Dedifferentiated amniotic fluid mesenchymal stem cell (primary cell): ENCODE results near the gene SERINC2.
A peak's percentile ranks its signal among the peaks of the same experiment; 100 is the strongest.

Source experiments
- DNase-seq: peaks from one replicate; pipeline ENCODE4 v3.0.0-alpha.2; 2016; ENCODE audit errors: extremely low spot score

The SERINC2 gene

GRCh38 chr1:31412732-31413404 lies at the start of gene SERINC2:
TSS of gene SERINC2 (plus strand) at chr1:31413213. CDS start at chr1:31413266, 53 bp downstream.
- no peak for DNase-seq

- DNase-seq: no peak
Measured at GRCh38 chr1:31364561-31365250, 48.3 kb upstream of the SERINC2 start.

- DNase-seq: no peak
Measured at GRCh38 chr1:31366796-31367195, 46.2 kb upstream of the SERINC2 start.

- no peak for DNase-seq
Measured at GRCh38 chr1:31368611-31369107, 44.4 kb upstream of the SERINC2 start.

- no peak for DNase-seq
Measured at GRCh38 chr1:31370021-31370420, 43.0 kb upstream of the SERINC2 start.

GRCh38 chr1:31370565-31370964 lies 42.4 kb upstream of the SERINC2 start:
- no peak for DNase-seq

- no peak for DNase-seq
Measured at GRCh38 chr1:31371121-31371959, 41.7 kb upstream of the SERINC2 start.

- DNase-seq: no peak
Measured at GRCh38 chr1:31372051-31372450, 41.0 kb upstream of the SERINC2 start.

- no peak for DNase-seq
Measured at GRCh38 chr1:31372751-31373055, 40.3 kb upstream of the SERINC2 start.

GRCh38 chr1:31373056-31373896 lies 39.7 kb upstream of the SERINC2 start, which contains the start of gene FABP3:
TSS of gene FABP3 (minus strand) at chr1:31373076. CDS start at chr1:31373014, 62 bp downstream.
- peak; percentile 59 for DNase-seq

- DNase-seq: no peak
Measured at GRCh38 chr1:31373897-31374486, 39.0 kb upstream of the SERINC2 start.

- peak; percentile 24 for DNase-seq
Measured at GRCh38 chr1:31374511-31375196, 38.4 kb upstream of the SERINC2 start.

GRCh38 chr1:31376375-31377134 lies 36.5 kb upstream of the SERINC2 start:
- peak; percentile 84 for DNase-seq

- no peak for DNase-seq
Measured at GRCh38 chr1:31377364-31377863, 35.6 kb upstream of the SERINC2 start.

GRCh38 chr1:31378001-31378400 lies 35.0 kb upstream of the SERINC2 start:
- no peak for DNase-seq

- DNase-seq: no peak
Measured at GRCh38 chr1:31380181-31380580, 32.8 kb upstream of the SERINC2 start.

- no peak for DNase-seq
Measured at GRCh38 chr1:31381394-31382294, 31.4 kb upstream of the SERINC2 start.

GRCh38 chr1:31382379-31382989 lies 30.5 kb upstream of the SERINC2 start:
- no peak for DNase-seq
